Measurements from ENCODE around the gene AK4. TPM values are rescaled to one million over a fixed set of nuclear protein-coding genes. Genes with fewer than 3 reads are reported as not detected.

The AK4 gene
- total and polyA plus RNA-seq, 2 experiments from 2014 or later = 65.4 to 110 TPM

DNA sequence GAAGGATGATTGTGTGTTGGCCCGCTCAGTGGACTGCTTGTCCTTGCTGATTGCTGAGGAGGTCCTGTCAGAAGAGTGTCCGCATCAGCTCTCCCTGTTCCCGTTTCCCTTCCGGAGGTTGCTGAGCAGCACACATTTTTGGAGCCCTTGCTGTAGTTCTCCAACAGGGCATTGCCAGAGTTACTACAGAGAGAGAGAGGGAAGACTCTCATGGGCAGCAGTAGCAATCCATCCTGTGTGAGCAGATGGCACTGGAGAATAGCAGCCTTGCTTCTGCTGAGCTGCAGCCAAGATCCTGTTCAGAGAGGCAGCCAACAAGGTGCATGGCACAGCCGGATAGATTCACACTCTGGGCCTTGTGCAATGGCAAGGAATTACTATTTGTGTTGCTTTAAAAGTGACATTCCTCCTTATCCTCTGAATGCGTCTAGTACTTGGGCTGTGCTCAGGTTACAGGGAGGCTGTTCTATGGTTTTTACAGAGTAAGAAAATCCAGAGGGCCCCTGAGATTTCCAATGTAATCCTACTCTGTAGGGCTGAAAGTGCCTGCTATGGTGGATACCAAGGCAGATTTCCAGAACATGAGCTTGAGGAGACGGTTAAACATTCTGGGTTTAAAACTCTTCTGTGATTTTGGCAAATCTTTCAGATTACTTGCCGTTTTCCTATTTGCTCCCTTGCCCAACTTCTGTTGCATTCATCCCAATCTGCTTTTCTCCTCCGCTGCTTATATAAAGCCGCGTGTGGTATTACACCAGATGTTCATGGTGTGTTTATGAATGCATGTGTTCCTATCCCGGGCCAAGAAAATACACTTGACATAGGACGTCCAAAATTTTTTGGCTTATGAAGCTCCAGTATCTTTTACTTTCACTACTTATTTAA lies 27.4 kb downstream of the AK4 start:
- Histone ChIP-seq H3K9ac (no peak overlapping the region), H3K4me2 (ENCODE audit: unreplicated experiment) (peak overlapping the region; percentile 4), H3K27me3 (replicated peaks; ENCODE audit: insufficient read depth) (no peaks in the 10 kb centered on the region), H4K20me1 (ENCODE audit: insufficient read depth) (peaks cover 61% of the 10 kb centered on the region), H3K4me3 (no peak overlapping the region), H3K9me2 (ENCODE audit: insufficient read depth) (no peaks in the 10 kb centered on the region), H3K36me3 (ENCODE audit: low read depth) (no peaks in the 10 kb centered on the region), H3K27ac (no peak overlapping the region), H3K9me3 (ENCODE audit: low read depth) (no peaks in the 10 kb centered on the region), H2AFZ (no peak overlapping the region), H3K79me2 (ENCODE audit: insufficient read depth) (peaks cover 82% of the 10 kb centered on the region), H3K4me1 (ENCODE audit: insufficient read depth) (peaks cover 37% of the 10 kb centered on the region), H3F3A (ENCODE audit: insufficient read depth) (peaks cover 39% of the 10 kb centered on the region)
- TF ChIP-seq EZH2 (IDR thresholded peaks at IDR 0.05; ENCODE audit: insufficient read depth, poor library complexity, severe bottlenecking) (no peak), EZH2phosphoT487 (IDR thresholded peaks at IDR 0.05; ENCODE audit: insufficient read depth, low read depth) (no peak)
- WGBS, 2 experiments (ENCODE audit: low coverage in 1 of 2, low lambda C conversion rate in 2 of 2, missing lambda C conversion rate in 2 of 2) = 64 to 68% methylated on average over 13 of the region's 13 CpGs
- DNase-seq = no peak
- in situ Hi-C loops (cut with MboI) = no loop called here

DNA sequence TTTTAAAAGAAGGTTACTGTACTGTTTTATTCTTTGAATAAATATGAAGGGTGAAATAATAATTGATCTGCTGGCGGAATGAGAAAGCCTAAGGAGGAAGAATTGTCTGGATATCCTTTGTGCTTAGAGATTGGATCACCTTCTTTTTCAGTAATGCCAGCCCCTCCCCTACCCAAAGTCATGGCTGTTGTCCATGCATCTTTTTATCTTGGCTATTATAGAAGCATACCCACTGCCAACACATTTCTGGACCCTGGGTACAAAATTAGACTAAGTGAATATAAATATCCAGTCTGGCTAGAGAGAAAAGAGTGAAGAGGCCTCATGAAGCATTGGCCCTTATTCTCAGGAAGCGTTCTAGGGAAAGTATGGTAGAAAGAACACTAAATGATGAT lies 28.1 kb downstream of the AK4 start:
- no peak overlapping the region for H3K4me3 ChIP-seq
- H4K20me1 ChIP-seq (ENCODE audit: insufficient read depth) = peaks cover 64% of the 10 kb centered on the region
- no peaks in the 10 kb centered on the region for H3K9me3 ChIP-seq (ENCODE audit: low read depth)
- no peaks in the 10 kb centered on the region for H3K27me3 ChIP-seq (replicated peaks; ENCODE audit: insufficient read depth)
- no peak overlapping the region for H3K9ac ChIP-seq
- WGBS, 2 experiments (ENCODE audit: low coverage in 1 of 2, low lambda C conversion rate in 2 of 2, missing lambda C conversion rate in 2 of 2) = 85 to 91% methylated on average over 2 of the region's 2 CpGs
- H2AFZ ChIP-seq = no peak overlapping the region
- H3K4me2 ChIP-seq (ENCODE audit: unreplicated experiment) = no peak overlapping the region
- H3F3A ChIP-seq (ENCODE audit: insufficient read depth) = peaks cover 36% of the 10 kb centered on the region
- DNase-seq = no peak
- H3K79me2 ChIP-seq (ENCODE audit: insufficient read depth) = peaks cover 82% of the 10 kb centered on the region
- no peaks in the 10 kb centered on the region for H3K36me3 ChIP-seq (ENCODE audit: low read depth)
- no peaks in the 10 kb centered on the region for H3K9me2 ChIP-seq (ENCODE audit: insufficient read depth)
- no peak overlapping the region for H3K27ac ChIP-seq
- peaks cover 37% of the 10 kb centered on the region for H3K4me1 ChIP-seq (ENCODE audit: insufficient read depth)
- no peak for TF ChIP-seq EZH2 (IDR thresholded peaks at IDR 0.05; ENCODE audit: insufficient read depth, poor library complexity, severe bottlenecking)
- TF ChIP-seq EZH2phosphoT487 (IDR thresholded peaks at IDR 0.05; ENCODE audit: insufficient read depth, low read depth) = no peak
- in situ Hi-C loops (cut with MboI) = no loop called here

DNA sequence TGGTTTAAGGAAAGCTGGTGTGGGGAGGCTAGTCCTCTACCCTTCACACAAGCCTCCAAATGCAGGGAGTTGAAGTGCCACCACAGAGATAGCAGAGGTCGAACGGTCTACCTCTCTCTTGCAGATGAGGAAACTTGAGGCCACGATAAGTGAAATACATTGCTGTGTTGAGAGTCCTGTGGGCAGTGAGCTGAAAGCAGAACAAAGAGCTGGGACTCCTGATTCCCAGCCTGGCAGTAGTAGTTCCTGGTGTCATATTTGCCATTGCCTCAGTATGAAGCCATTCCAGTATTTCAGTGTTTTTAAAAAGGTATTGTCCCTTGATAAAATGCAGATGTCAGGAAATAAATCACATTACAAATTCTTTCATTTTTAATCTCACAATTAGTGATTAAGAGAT lies 28.6 kb downstream of the AK4 start:
- no peak overlapping the region for H3K4me2 ChIP-seq (ENCODE audit: unreplicated experiment)
- in situ Hi-C loops (cut with MboI) = no loop called here

DNA sequence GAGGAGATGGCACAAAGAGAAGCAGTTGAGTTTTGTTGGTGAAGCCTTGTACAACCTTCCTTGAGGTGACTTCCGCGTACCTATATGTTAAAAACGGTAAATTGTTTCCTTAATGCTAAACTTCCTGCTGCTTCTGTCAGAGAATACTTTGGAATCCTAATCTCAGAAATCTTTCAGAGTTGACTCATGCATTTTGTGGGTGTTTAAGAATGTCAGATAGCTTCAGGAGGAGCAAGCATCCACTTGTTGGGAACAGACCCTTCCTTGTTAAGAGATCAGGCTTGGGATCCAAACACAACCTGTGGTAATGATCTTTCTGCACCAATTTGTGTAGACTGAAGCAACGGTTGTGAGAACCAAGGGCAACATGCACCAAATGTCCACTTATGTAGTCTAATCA lies 29.5 kb downstream of the AK4 start:
- Histone ChIP-seq H3K27me3 (replicated peaks; ENCODE audit: insufficient read depth) (no peaks in the 10 kb centered on the region), H3K36me3 (ENCODE audit: low read depth) (no peaks in the 10 kb centered on the region), H3K27ac (no peak overlapping the region), H3K9ac (no peak overlapping the region), H3K4me1 (ENCODE audit: insufficient read depth) (peaks cover 37% of the 10 kb centered on the region), H3F3A (ENCODE audit: insufficient read depth) (peaks cover 36% of the 10 kb centered on the region), H3K4me2 (ENCODE audit: unreplicated experiment) (peak overlapping the region; percentile 60), H3K79me2 (ENCODE audit: insufficient read depth) (peaks cover 85% of the 10 kb centered on the region), H3K9me2 (ENCODE audit: insufficient read depth) (no peaks in the 10 kb centered on the region), H3K4me3 (0 out of 2 replicates have a peak overlapping the region, but pooled peaks have one; percentile 21), H3K9me3 (ENCODE audit: low read depth) (no peaks in the 10 kb centered on the region), H2AFZ (no peak overlapping the region), H4K20me1 (ENCODE audit: insufficient read depth) (peaks cover 61% of the 10 kb centered on the region)
- DNase-seq = peak; percentile 61
- TF ChIP-seq EZH2 (IDR thresholded peaks at IDR 0.05; ENCODE audit: insufficient read depth, poor library complexity, severe bottlenecking) = no peak
- TF ChIP-seq EZH2phosphoT487 (IDR thresholded peaks at IDR 0.05; ENCODE audit: insufficient read depth, low read depth) = no peak
- in situ Hi-C loops (cut with MboI) = no loop called here
- 69 to 83% methylated on average over 4 of the region's 4 CpGs for WGBS, 2 experiments (ENCODE audit: low coverage in 1 of 2, low lambda C conversion rate in 2 of 2, missing lambda C conversion rate in 2 of 2)

More for the DNA sequence above, 28.6 kb downstream of the AK4 start:
- DNase-seq = no peak
- H3K79me2 ChIP-seq (ENCODE audit: insufficient read depth) = peaks cover 82% of the 10 kb centered on the region
- H3K27me3 ChIP-seq (replicated peaks; ENCODE audit: insufficient read depth) = no peaks in the 10 kb centered on the region
- H3K9ac ChIP-seq = no peak overlapping the region
- no peak overlapping the region for H3K27ac ChIP-seq
- no peaks in the 10 kb centered on the region for H3K9me3 ChIP-seq (ENCODE audit: low read depth)
- peaks cover 37% of the 10 kb centered on the region for H3K4me1 ChIP-seq (ENCODE audit: insufficient read depth)
- peaks cover 62% of the 10 kb centered on the region for H4K20me1 ChIP-seq (ENCODE audit: insufficient read depth)
- no peaks in the 10 kb centered on the region for H3K36me3 ChIP-seq (ENCODE audit: low read depth)
- whole genome bisulfite sequencing, 2 experiments (ENCODE audit: low coverage in 1 of 2, low lambda C conversion rate in 2 of 2, missing lambda C conversion rate in 2 of 2) = 97 to 100% methylated on average over 3 of the region's 3 CpGs
- TF ChIP-seq EZH2phosphoT487 (IDR thresholded peaks at IDR 0.05; ENCODE audit: insufficient read depth, low read depth) (no peak), EZH2 (IDR thresholded peaks at IDR 0.05; ENCODE audit: insufficient read depth, poor library complexity, severe bottlenecking) (no peak)
- no peak overlapping the region for H3K4me3 ChIP-seq
- no peaks in the 10 kb centered on the region for H3K9me2 ChIP-seq (ENCODE audit: insufficient read depth)
- no peak overlapping the region for H2AFZ ChIP-seq
- peaks cover 36% of the 10 kb centered on the region for H3F3A ChIP-seq (ENCODE audit: insufficient read depth)

Measured in GM23248 (cell line).